ENCODE measurements around the gene MYPN. TPM values are rescaled to one million over a fixed set of nuclear protein-coding genes. Genes with fewer than 3 reads are reported as not detected.

The MYPN gene
- total RNA-seq, 1 donor = 1.8 TPM

- Histone ChIP-seq H3K4me1 (ENCODE audit: insufficient read depth, low read length) (peaks cover 6% of the 10 kb centered on the region), H3K27ac (ENCODE audit: low read depth, low read length) (no peak overlapping the region), H3K4me2 (ENCODE audit: insufficient read depth, low read length) (no peak overlapping the region), H3K9me3 (ENCODE audit: low read depth, low read length) (no peaks in the 10 kb centered on the region), H3K27me3 (ENCODE audit: insufficient read depth, low read length) (no peaks in the 10 kb centered on the region), H2AFZ (ENCODE audit: low read length) (no peak overlapping the region), H3K79me2 (ENCODE audit: insufficient read depth, low read length) (no peaks in the 10 kb centered on the region), H3K36me3 (ENCODE audit: insufficient read depth, low read length) (peaks cover 62% of the 10 kb centered on the region), H4K20me1 (ENCODE audit: insufficient read depth, low read length) (no peaks in the 10 kb centered on the region), H3K4me3 (ENCODE audit: insufficient read depth, low read length) (no peak overlapping the region)
- no peak for DNase-seq (ENCODE audit: insufficient read length, low spot score, missing footprints)
- TF ChIP-seq, protein P1, sequence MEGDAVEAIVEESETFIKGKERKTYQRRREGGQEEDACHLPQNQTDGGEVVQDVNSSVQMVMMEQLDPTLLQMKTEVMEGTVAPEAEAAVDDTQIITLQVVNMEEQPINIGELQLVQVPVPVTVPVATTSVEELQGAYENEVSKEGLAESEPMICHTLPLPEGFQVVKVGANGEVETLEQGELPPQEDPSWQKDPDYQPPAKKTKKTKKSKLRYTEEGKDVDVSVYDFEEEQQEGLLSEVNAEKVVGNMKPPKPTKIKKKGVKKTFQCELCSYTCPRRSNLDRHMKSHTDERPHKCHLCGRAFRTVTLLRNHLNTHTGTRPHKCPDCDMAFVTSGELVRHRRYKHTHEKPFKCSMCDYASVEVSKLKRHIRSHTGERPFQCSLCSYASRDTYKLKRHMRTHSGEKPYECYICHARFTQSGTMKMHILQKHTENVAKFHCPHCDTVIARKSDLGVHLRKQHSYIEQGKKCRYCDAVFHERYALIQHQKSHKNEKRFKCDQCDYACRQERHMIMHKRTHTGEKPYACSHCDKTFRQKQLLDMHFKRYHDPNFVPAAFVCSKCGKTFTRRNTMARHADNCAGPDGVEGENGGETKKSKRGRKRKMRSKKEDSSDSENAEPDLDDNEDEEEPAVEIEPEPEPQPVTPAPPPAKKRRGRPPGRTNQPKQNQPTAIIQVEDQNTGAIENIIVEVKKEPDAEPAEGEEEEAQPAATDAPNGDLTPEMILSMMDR (IDR thresholded peaks at IDR 0.05; ENCODE audit: extremely low read depth, low read depth, low read length) = no peak
Observed at GRCh38 chr10:68167586-68168189, 58.4 kb downstream of the MYPN start.

- H3K4me3 ChIP-seq (ENCODE audit: insufficient read depth, low read length) = no peak overlapping the region
- DNase-seq (ENCODE audit: insufficient read length, low spot score, missing footprints) = peak; percentile 10
- no peak overlapping the region for H2AFZ ChIP-seq (ENCODE audit: low read length)
- H3K27ac ChIP-seq (ENCODE audit: low read depth, low read length) = no peak overlapping the region
- H3K36me3 ChIP-seq (ENCODE audit: insufficient read depth, low read length) = peaks cover 78% of the 10 kb centered on the region
- peaks cover 6% of the 10 kb centered on the region for H3K4me1 ChIP-seq (ENCODE audit: insufficient read depth, low read length)
- H3K4me2 ChIP-seq (ENCODE audit: insufficient read depth, low read length) = no peak overlapping the region
- H3K27me3 ChIP-seq (ENCODE audit: insufficient read depth, low read length) = no peaks in the 10 kb centered on the region
- no peaks in the 10 kb centered on the region for H3K9me3 ChIP-seq (ENCODE audit: low read depth, low read length)
- no peaks in the 10 kb centered on the region for H3K79me2 ChIP-seq (ENCODE audit: insufficient read depth, low read length)
- H4K20me1 ChIP-seq (ENCODE audit: insufficient read depth, low read length) = no peaks in the 10 kb centered on the region
- TF ChIP-seq, protein P1 (IDR thresholded peaks at IDR 0.05; ENCODE audit: extremely low read depth, low read depth, low read length) = no peak
Observed at GRCh38 chr10:68171539-68172080, 62.3 kb downstream of the MYPN start.

DNA sequence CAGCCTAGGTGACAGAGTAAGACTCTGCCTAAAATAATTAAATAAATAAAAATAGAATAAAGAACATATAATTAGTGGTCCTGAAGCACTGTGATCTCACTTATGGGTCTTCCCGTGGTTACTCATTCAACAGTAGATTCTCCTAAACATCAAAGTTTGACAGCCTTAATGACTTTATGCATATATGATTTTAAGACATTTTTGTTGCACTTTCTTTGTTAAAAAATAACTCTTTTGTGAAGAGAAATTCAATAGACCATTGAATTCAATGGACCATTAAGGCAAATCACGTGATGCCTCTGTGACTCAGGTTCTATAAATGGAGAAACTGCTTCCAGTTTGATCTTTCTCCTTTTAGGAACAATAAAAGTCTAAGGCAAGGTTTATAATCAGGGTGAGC is 63.0 kb downstream of the MYPN start:
- DNase-seq (ENCODE audit: insufficient read length, low spot score, missing footprints) = no peak
- TF ChIP-seq, protein P1 (IDR thresholded peaks at IDR 0.05; ENCODE audit: extremely low read depth, low read depth, low read length) = no peak
- no peak overlapping the region for H3K4me2 ChIP-seq (ENCODE audit: insufficient read depth, low read length)
- no peak overlapping the region for H3K4me3 ChIP-seq (ENCODE audit: insufficient read depth, low read length)
- H3K9me3 ChIP-seq (ENCODE audit: low read depth, low read length) = no peaks in the 10 kb centered on the region
- peaks cover 76% of the 10 kb centered on the region for H3K36me3 ChIP-seq (ENCODE audit: insufficient read depth, low read length)
- H2AFZ ChIP-seq (ENCODE audit: low read length) = no peak overlapping the region
- peaks cover 2% of the 10 kb centered on the region for H3K4me1 ChIP-seq (ENCODE audit: insufficient read depth, low read length)
- H3K79me2 ChIP-seq (ENCODE audit: insufficient read depth, low read length) = no peaks in the 10 kb centered on the region
- H3K27ac ChIP-seq (ENCODE audit: low read depth, low read length) = no peak overlapping the region
- no peaks in the 10 kb centered on the region for H4K20me1 ChIP-seq (ENCODE audit: insufficient read depth, low read length)
- H3K27me3 ChIP-seq (ENCODE audit: insufficient read depth, low read length) = no peaks in the 10 kb centered on the region

GRCh38 chr10:68175949-68176348 is 66.7 kb downstream of the MYPN start:
- Histone ChIP-seq H3K79me2 (ENCODE audit: insufficient read depth, low read length) (no peaks in the 10 kb centered on the region), H2AFZ (ENCODE audit: low read length) (no peak overlapping the region), H4K20me1 (ENCODE audit: insufficient read depth, low read length) (no peaks in the 10 kb centered on the region), H3K27ac (ENCODE audit: low read depth, low read length) (no peak overlapping the region), H3K4me3 (ENCODE audit: insufficient read depth, low read length) (no peak overlapping the region), H3K9me3 (ENCODE audit: low read depth, low read length) (no peaks in the 10 kb centered on the region), H3K4me1 (ENCODE audit: insufficient read depth, low read length) (no peaks in the 10 kb centered on the region), H3K27me3 (ENCODE audit: insufficient read depth, low read length) (no peaks in the 10 kb centered on the region), H3K36me3 (ENCODE audit: insufficient read depth, low read length) (peaks cover 64% of the 10 kb centered on the region), H3K4me2 (ENCODE audit: insufficient read depth, low read length) (no peak overlapping the region)
- no peak for DNase-seq (ENCODE audit: insufficient read length, low spot score, missing footprints)
- TF ChIP-seq, protein P1 (IDR thresholded peaks at IDR 0.05; ENCODE audit: extremely low read depth, low read depth, low read length) = no peak
